Lower lobe of right lung (tissue), 2 donors: ENCODE measurements around the gene BEND5. TPM values are rescaled to one million over a fixed set of nuclear protein-coding genes. Genes with fewer than 3 reads are reported as not detected.

Experiments
- ATAC-seq, 2 donors: fragments of 200-7000 bp; cut with Tn5 transposase; one replicate each; pipeline ENCODE4 v1.9.1; 2020 to 2022; ENCODE audit warnings: mild to moderate bottlenecking in 2 of 2, moderate library complexity in 2 of 2
- DNase-seq: peaks from one replicate; pipeline ENCODE4 v3.0.0-alpha.2; 2020
- H3K27ac ChIP-seq: fragments of 200-600 bp; one replicate; pipeline ENCODE4 v1.8.0; 2022
- H3K27me3 ChIP-seq: fragments of 200-600 bp; one replicate; pipeline ENCODE4 v1.8.0; 2022; ENCODE audit warnings: low read depth
- H3K36me3 ChIP-seq: fragments of 200-600 bp; one replicate; pipeline ENCODE4 v1.8.0; 2022; ENCODE audit warnings: mild to moderate bottlenecking
- H3K4me1 ChIP-seq: fragments of 200-600 bp; one replicate; pipeline ENCODE4 v1.8.0; 2022
- H3K4me3 ChIP-seq: fragments of 200-600 bp; one replicate; pipeline ENCODE4 v1.8.0; 2022; ENCODE audit warnings: mild to moderate bottlenecking
- H3K9me3 ChIP-seq: fragments of 200-600 bp; one replicate; pipeline ENCODE4 v1.8.0; 2022
- intact Hi-C: fragments of 100-400 bp; cut with DNase I; formaldehyde crosslinking; loops from one replicate; pipeline ENCODE4 v1.11.0; 2022
- total RNA-seq: library from RNA; stranded (reverse); fragmentation: NEBNext Ultra II Directional; extraction: Animal tissue kit (Norgen Biotek cat#: 25700); gene quantifications from one replicate; pipeline ENCODE4 v1.2.1, GENCODE V29; 2021
- TF ChIP-seq, protein P1 (sequence below): fragments of 200-600 bp; IDR thresholded peaks from one replicate; pipeline ENCODE4 v1.8.0; 2022; ENCODE audit warnings: antibody characterized with exemption, mild to moderate bottlenecking
- donor health status: DM: no; HTN: yes; CAD: no; lungs with severe emphysema.

Gene BEND5
- total RNA-seq, 1 donor from 2014 or later: 4.3 TPM

DNA sequence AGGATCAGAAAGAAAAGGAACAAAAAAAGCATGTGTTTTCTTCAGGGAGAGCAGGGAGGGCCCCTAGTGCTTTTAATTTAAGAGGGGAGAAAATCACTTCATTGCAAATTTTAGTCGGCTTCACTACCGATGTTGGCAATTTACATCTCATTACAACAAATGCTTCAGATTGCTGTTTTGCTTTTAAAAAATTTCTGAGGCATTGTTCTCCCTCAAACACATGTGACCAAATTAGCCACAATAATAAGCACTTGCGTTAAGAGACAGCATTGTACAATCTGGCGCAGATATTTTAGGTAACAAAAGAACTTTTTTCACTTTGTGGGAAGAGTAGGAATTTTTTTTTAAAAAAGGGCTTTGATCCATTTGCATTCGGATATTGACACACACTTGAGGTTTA lies 29.8 kb downstream of the BEND5 start:
- H3K36me3 ChIP-seq: peaks cover 19% of the 10 kb centered on the region
- no peak overlapping the region for H3K4me3 ChIP-seq
- no peak overlapping the region for H3K27ac ChIP-seq
- ATAC-seq (no peak), DNase-seq (no peak)
- H3K9me3 ChIP-seq: no peaks in the 10 kb centered on the region
- TF ChIP-seq, protein P1, sequence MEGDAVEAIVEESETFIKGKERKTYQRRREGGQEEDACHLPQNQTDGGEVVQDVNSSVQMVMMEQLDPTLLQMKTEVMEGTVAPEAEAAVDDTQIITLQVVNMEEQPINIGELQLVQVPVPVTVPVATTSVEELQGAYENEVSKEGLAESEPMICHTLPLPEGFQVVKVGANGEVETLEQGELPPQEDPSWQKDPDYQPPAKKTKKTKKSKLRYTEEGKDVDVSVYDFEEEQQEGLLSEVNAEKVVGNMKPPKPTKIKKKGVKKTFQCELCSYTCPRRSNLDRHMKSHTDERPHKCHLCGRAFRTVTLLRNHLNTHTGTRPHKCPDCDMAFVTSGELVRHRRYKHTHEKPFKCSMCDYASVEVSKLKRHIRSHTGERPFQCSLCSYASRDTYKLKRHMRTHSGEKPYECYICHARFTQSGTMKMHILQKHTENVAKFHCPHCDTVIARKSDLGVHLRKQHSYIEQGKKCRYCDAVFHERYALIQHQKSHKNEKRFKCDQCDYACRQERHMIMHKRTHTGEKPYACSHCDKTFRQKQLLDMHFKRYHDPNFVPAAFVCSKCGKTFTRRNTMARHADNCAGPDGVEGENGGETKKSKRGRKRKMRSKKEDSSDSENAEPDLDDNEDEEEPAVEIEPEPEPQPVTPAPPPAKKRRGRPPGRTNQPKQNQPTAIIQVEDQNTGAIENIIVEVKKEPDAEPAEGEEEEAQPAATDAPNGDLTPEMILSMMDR: no peak
- H3K4me1 ChIP-seq: no peaks in the 10 kb centered on the region
- no peaks in the 10 kb centered on the region for H3K27me3 ChIP-seq
- intact Hi-C loops: no loop called here

DNA sequence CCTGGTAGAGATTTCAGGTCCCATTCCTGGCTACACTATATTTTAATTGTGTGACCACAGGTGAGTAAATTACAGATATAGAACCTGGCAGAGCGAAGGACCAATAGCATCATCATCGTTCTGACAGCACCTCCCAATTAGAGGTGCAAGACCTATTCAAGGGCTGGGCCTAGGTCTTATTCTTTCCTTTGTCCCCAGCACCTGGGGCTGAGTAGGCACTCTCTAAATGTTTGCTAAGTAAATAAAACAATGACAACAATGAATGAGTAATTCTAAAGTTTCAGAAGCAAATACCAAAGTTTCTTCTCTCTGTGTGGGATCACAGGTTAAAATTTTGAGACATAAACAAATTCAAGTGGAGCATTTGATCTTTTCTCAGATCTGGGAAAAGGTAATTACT lies 32.7 kb downstream of the BEND5 start:
- no peaks in the 10 kb centered on the region for H3K4me1 ChIP-seq
- ATAC-seq (no peak), DNase-seq (no peak)
- no peak overlapping the region for H3K27ac ChIP-seq
- no peaks in the 10 kb centered on the region for H3K9me3 ChIP-seq
- H3K4me3 ChIP-seq: no peak overlapping the region
- intact Hi-C loops: no loop called here
- no peaks in the 10 kb centered on the region for H3K27me3 ChIP-seq
- H3K36me3 ChIP-seq: peaks cover 24% of the 10 kb centered on the region
- TF ChIP-seq, protein P1: no peak

DNA sequence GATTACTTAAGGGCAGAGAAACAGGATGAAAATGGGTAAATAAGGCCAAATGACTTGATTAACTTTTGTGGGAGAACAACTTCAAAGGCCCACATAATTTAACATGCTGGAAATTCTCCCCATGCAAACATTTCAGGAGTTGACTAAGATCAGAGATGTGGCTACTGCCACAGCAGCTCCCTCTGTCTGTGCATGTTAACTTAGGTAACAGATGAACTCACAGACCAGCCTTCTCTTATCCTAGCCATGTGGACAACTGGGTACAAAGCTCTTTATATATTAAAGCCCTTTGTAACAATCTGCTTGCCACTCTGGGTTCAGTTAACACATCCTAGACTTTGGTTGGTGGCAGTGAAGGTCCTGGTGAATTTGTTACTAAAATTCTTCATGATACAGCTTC lies 33.2 kb downstream of the BEND5 start:
- H3K27me3 ChIP-seq: no peaks in the 10 kb centered on the region
- no peak overlapping the region for H3K4me3 ChIP-seq
- no peaks in the 10 kb centered on the region for H3K9me3 ChIP-seq
- TF ChIP-seq, protein P1: no peak
- DNase-seq (no peak), ATAC-seq (no peak)
- intact Hi-C loops: no loop called here
- no peak overlapping the region for H3K27ac ChIP-seq
- peaks cover 23% of the 10 kb centered on the region for H3K36me3 ChIP-seq
- H3K4me1 ChIP-seq: no peaks in the 10 kb centered on the region

DNA sequence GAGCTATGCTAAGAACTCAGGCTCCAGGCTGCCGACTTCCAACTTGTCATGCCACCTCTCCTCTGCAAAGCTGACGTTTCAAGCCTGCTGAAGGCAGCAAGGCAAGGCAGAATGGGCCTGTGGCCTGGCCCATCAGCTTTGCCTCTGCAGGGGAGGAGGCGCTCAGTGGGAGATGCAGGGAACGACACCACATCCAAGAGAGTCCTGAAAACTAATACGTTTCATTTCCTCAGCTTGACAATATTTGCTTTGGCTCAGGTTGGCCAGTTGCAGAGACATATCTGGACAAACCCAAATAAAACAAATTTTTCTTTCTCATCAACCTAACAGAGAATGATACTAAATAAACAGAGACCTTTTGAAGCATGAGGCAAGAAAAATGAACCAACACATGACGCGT lies 35.3 kb downstream of the BEND5 start:
- intact Hi-C loops: no loop called here
- DNase-seq (no peak), ATAC-seq (peak in 1 of 2 donors; percentile 27)

DNA sequence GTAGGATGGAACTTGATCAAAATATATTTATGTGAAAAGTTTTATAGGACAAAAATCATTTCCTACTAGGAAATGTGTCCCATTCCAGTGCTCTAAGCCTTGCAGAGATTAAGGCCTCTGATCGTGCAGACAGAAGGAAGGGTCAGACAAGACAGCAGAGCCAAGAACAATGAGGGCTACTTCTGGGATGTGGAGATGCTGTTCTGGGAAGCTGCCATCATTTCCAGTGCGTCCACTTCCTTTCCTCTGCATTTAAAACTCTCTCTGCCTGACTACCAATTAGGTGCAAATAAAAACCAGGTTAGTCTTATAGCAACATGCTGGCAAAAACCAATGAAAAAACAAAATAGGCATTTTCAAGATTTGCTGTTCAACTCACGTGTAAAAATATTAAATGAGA lies 36.1 kb downstream of the BEND5 start:
- H3K9me3 ChIP-seq: no peaks in the 10 kb centered on the region
- H3K36me3 ChIP-seq: peaks cover 26% of the 10 kb centered on the region
- no peaks in the 10 kb centered on the region for H3K4me1 ChIP-seq
- no peaks in the 10 kb centered on the region for H3K27me3 ChIP-seq
- H3K27ac ChIP-seq: no peak overlapping the region
- H3K4me3 ChIP-seq: no peak overlapping the region
- ATAC-seq (no peak), DNase-seq (no peak)
- TF ChIP-seq, protein P1: no peak
- intact Hi-C loops: no loop called here

More for the DNA sequence above, 35.3 kb downstream of the BEND5 start:
- no peaks in the 10 kb centered on the region for H3K9me3 ChIP-seq
- no peak overlapping the region for H3K4me3 ChIP-seq
- H3K4me1 ChIP-seq: no peaks in the 10 kb centered on the region
- H3K27ac ChIP-seq: no peak overlapping the region
- H3K36me3 ChIP-seq: peaks cover 19% of the 10 kb centered on the region
- TF ChIP-seq, protein P1: no peak
- H3K27me3 ChIP-seq: no peaks in the 10 kb centered on the region

DNA sequence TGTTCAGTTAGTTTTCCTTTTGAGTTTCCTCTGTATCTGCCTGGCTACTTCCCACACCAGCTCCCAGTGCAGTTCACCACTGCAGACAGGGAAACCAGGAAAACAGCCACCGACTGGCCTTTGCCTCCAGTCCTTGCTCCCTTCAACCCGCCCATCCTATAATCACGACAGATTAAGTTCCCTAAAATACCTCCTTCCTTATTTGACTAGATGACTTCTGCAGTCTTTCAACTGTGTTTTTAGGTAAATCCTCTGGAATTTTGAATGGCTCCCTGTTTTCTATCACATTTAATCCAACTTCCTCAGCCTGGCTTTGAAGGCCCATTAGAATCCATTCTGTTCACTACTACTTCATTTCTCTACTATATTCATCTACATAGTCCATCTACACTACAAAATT lies 37.6 kb downstream of the BEND5 start:
- Histone ChIP-seq H3K4me1 (no peaks in the 10 kb centered on the region), H3K4me3 (no peak overlapping the region), H3K36me3 (peaks cover 32% of the 10 kb centered on the region), H3K27me3 (no peaks in the 10 kb centered on the region), H3K9me3 (no peaks in the 10 kb centered on the region), H3K27ac (no peak overlapping the region)
- TF ChIP-seq, protein P1: no peak
- intact Hi-C loops: no loop called here
- no peak for DNase-seq
- ATAC-seq: no peak
